GM11168 (cell line): ENCODE measurements around the gene CAB39.

Experiments used
- in situ Hi-C: fragments of 300-500 bp; cut with MboI; formaldehyde crosslinking; loops from one replicate; pipeline ENCODE4 v1.12.0; 2022; ENCODE audit warnings: low sequenced_read_pairs; ENCODE audit not compliant: unreplicated experiment

Gene CAB39

GRCh38 chr2:230777721-230778120, 65.1 kb downstream of the CAB39 start:
- in situ Hi-C loops: no loop called here

GRCh38 chr2:230778350-230779063, 65.9 kb downstream of the CAB39 start:
- in situ Hi-C loops: no loop called here

DNA sequence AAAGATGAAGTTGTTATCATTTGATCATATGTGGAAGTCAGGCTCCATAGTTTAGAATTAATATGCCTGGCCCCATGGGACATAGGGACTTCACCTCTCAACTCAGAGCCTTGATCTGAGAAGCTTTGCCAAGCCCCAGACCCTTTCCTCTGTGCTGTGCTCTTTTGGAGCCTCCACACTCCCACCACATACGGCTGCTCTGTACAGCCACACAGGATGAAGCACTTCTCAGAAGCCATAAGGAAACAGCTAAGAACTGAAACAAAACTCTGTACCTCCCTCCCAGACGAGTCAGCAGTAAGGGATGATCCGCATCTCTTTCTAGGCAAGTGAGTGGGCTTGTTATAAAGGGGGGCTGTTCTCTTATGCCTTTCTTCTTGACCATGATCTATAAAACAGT, 66.5 kb downstream of the CAB39 start:
- in situ Hi-C loops: no loop called here

DNA sequence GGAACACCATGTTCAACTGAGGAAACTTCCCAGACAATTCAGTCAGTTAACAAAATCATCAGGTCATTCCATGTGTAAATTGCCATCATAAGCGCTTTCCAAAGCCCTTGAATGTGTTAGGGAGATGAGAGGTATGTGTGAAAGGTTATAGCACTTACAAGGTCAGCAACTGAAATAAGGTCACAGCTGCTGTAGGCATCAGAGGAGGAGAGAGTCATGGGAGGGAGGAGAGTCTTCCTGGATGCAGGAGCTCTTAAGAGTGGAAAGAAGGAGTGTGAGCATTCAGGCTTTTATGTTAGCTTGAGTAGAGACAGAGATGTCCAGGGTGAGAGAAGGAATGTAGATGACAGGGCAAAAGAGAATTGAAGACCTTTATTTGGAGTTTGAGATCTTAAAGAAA, 67.0 kb downstream of the CAB39 start:
- in situ Hi-C loops: no loop called here

DNA sequence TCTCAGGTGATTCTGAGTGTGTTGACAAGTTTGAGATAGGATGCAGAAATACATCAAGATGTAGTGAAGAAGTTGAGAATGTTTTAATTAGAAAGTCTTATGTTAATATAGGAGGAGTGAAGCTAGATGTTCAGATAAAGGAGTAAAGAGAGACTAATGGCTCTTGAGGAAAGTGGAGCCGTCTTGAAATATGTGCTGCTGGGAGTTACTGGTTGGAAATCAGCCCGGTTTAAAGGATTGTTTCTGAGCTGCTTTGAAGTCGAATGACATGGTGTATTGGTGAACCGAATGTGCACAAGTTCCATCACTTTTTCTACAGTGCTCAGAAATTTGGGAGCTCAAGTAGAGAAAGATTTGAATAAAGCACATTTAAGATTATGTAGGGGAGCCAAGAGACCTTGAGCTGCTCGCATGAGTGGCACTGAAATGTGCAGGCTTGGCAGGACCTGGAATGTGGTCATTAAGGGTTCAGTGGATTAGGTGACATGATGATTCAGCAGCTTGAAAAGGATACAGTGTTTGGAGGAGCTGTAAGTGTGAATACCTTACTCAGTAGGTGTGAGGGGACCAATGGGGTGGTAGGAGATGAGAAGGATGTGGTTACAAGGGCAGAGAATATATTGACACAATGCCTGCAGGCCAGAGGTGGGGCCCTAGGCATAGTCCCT, 68.6 kb downstream of the CAB39 start:
- in situ Hi-C loops: no loop called here

DNA sequence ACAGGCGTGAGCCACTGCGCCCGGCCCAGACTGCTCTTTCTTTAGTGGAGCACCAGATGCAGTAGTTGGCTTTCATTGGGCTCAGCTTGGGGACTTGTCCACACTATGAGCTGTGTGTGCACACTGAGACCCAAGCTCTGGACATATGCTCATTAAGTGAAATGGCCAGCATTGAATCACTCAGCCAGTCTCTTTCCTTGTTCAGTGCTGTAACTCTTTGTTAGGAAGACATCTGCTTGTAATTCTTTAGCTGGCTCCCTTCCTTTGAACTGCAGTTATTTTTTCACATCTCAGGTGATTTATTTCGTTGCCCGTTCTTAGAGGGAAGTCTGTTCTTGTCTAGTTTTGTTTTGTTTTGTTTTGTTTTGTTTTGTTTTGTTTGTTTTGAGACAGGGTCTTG, 70.5 kb downstream of the CAB39 start:
- in situ Hi-C loops: no loop called here

- in situ Hi-C loops: no loop called here
Measured at GRCh38 chr2:230784795-230785194, 72.2 kb downstream of the CAB39 start.

DNA sequence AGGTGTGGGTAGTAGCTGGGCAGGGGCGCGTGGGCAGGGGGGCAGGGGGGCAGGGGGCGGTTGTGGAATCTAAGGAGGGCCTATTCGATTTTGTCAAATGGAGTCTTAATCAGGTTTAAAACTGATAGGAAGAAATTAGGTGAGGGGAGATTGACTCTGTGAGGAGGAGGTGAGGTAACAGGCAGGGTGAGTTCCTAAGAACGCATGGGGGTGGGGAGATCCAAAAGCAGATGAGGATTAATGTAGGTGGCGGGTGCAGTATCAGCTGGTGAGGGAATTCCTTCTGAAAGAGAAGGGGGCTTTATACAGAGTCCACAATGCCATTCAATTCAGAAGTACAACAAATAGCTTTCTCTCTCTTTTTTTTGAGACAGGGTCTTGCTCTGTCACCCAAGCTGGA, 72.7 kb downstream of the CAB39 start:
- in situ Hi-C loops: no loop called here

DNA sequence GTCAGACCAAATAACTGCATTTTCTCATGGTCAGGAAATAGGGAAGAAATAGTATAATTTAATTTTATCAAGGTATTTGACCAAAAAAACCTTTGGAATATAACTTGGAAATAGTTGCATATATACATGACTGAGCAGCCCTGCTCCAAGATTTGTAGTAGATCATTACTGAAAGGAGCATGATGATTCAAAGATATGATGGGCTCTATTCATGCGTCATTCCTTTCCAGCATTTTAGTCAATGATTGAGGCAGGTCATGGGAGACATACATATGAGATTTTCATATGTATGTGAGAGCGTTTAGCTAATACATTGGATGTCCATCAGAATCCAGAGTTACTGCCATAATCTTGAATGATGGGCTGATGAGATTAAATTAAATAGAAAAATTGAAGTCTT, 74.5 kb downstream of the CAB39 start:
- in situ Hi-C loops: no loop called here

- in situ Hi-C loops: no loop called here
Measured at GRCh38 chr2:230788554-230789175, 76.0 kb downstream of the CAB39 start.

DNA sequence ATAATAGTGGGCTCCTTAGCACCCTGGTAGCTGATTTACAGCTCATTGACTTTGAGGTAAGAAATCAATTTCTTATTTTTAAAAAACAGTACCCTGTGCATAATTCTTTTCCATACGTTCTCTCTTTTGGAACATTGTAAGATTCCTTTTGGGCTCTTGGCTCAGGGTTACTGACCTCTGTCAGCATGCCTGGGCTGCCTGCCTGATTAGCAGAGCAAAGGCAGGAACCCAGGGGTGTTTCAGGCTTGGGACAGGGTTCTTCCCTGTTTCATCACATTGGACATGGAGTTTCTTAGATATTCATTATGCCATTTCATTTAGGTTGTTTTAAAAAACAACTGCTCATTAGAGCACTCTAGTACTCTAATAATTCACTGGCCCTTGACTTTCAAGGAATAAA, 78.3 kb downstream of the CAB39 start:
- in situ Hi-C loops: no loop called here

DNA sequence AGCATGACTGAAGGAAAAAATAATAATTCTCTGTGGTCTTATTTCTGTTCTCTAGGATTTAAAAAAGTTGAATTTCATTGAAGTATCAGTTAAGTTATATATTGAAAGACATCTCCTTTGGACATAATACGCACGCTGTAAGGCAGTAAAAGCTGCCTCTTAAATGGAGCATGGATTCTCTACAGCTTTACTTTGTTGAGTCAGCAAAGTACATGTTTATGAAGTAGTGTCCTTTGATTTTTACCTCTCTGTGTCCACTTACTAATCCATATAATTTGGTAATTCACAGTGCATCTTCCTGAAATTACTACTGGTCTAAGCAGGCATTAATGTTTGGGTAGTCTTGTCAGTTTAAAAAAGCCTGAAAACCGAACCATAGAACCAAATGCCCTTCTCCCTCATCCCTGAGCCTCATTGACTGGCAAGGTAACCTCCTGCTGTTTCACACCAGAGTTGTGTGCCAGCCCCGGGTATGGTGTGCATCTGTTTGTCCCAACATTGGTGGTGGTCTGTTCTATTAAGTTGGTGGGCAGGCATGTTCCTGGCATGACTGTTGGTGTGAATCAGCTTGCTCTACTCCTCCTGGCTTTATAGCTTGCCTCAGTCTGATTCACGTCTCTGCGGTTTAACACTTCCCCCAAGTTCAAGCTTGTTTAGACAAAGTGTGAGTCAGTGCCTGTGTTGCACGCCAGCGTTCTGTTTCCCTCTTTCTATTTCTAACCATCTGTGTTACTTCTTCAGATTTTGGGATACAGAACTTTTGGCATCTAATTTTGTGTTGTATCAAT, 81.1 kb downstream of the CAB39 start:
- in situ Hi-C loops: no loop called here

GRCh38 chr2:230794497-230794896, 81.9 kb downstream of the CAB39 start:
- in situ Hi-C loops: no loop called here

GRCh38 chr2:230795856-230796255, 83.2 kb downstream of the CAB39 start:
- in situ Hi-C loops: no loop called here

DNA sequence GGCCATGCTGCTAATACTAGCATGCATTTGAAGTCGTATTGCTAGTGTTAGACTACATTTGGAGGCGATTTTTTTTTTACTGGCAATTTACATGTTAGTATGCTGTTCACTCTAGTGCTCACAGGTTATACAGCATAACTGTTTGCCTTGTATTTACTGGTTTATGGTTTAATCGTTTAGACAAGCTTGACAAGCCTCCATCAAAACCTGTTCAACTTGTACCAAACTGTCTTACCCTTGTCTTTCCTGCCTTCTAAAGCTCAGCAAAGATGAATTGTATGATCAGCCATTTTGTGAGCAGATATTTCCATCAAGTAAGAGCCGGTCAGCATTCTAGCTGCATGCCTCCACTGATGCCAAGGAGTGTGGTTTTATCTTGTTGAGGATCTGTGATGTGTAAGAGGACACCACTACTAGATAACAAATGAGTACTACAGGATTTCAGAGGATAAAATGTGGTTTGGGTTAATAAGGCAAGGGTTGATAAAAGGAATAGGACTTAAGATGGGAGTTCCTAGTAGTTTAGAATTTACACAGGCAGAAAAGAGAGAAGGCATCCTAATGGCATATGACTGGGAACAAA, 83.7 kb downstream of the CAB39 start:
- in situ Hi-C loops: no loop called here

DNA sequence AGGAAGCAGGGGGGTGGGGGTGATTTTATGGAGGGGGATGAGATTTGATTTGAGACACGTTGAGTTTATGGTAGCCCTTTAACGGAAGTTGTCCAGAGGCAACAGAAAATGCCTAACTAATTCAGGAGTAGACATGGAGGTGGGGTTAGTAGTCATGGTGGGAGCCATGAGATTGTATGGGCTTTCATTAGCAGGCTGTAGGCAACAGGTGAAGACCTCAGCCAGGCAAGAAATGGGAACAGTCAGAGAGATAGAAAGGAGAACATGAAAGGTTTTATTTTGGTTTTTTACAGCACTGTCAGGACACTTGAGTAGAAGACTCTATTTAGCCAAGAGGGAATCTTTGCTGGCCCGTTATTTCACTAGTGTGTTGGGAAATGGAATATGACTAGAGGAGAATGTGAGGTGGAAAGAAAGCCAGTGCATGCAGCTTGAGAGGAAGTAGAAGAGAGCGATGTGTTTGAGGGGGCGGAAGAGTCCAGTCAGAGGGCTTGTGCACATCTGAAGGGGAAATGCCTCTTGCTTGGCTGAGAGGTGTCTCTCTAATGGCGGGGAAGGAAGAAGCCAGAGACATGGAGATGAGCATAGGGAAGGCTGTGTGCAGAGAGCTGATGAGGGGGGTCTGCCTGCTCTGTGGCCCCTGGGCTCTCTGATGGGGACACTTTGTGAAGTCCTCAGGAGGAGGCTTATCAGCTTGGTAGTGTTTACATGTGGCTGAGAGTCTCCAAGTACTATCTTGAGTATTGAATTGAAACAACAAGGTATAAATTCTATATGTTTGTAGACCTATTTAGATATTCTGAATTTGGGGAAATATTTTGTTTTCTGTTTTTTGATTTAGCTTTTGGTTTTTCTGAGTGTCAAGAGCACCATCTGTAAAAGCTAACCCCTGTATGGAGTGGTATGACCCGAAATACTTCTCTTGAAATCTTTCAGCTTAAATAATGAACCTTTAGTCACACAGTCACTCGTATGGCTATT, 85.2 kb downstream of the CAB39 start:
- in situ Hi-C loops: no loop called here

DNA sequence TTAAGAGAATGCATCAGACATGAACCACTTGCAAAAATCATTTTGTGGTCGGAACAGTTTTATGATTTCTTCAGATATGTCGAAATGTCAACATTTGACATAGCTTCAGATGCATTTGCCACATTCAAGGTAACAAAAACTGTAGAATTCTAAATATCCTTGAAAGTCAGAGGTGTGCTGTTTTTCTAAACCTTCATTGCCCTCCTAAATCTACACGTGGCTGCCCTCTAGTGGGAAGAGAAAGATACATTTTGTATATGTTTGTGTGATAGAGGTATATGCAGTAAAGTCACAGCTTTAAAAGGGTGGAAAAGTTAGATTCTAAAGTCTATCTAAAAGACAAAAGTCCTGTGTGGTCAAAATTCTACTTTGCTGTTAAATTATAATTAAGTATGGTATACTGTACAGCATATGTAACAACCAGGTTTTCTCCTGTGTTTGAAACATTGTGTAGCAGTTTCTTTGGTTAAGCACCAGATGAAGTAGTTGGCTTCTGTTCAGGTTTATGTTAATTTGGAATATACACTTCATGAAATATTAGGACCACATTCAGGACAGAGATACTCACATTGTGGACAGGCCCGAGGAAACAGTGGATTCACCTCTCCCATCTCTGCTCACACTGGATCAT, 86.2 kb downstream of the CAB39 start:
- in situ Hi-C loops: no loop called here

GRCh38 chr2:230805353-230806017, 92.8 kb downstream of the CAB39 start:
- in situ Hi-C loops: no loop called here
